ENCODE data around the gene NAALADL2.
"Not testable (repeated sequence)": the region's sequence is repeated elsewhere in the genome, so short reads cannot be mapped to it uniquely, and the experiment has no call there.

The NAALADL2 gene

DNA sequence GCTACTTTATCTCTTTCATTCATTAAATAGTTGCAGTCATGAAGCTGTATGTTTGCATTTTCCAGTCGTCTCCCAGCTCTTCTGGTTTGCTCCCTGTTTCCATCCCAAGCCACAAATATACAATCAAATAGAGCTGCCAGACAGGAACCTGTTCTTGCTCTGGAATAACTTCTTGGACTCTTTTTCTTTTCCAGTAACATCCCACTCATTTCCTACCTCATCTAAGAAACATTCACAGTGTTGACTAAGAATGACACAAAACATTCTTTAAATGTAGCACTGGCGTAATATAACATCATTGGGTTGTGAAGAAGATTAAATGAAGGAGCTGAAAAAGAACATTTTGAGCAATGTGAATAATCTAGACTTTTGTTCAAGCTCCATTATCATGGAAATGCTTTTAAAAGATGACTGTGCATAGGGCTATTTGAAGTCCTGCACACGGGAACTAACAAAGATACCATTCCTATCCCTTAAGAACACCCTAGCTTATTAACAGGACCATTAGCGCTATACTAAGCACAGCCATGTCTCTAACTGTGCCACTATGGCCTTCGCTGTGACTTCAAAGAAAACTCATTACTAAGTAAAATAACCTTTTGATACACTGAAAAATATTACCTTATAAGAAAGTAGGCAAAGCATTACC, 574.0 kb downstream of the NAALADL2 start:
- DNase-seq: peak; percentile 74

DNA sequence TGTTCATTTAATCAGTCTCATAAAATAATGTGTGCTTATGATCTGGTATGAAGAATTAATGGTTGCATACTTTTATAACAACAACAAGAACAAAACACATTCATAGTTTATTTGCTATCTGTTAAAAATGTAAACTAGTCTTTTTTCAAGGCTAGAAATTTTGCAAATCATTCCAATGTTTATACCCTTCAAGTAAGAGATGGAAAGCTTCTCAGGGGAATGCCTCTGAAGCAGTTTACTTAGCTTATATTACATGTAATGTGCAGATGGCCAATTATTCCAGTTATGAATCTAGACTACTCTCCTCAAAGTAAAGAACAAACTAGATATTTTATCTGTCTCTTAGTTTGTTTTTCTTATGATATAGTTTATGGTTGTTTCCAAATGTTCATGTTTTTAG, 575.4 kb downstream of the NAALADL2 start:
- no peak for DNase-seq

DNA sequence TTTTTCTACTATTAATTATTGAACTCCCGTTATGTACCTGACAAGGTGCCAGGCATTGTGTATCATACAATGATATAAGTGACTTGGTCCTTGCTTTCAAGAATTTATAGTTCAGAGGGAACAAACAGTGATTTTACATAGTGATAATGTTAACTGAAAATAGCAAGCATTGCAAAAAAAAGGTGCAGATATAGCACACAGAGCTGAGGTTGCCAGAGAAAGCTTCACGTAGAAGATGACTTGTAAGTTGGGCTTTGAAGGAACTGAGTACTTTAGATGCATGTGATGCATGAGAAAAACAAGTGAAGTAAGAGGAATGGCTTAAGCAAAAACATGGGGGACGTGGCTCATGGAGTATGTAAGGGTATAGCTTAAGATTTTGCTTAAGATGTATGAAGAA, 584.5 kb downstream of the NAALADL2 start:
- no peak for DNase-seq

DNA sequence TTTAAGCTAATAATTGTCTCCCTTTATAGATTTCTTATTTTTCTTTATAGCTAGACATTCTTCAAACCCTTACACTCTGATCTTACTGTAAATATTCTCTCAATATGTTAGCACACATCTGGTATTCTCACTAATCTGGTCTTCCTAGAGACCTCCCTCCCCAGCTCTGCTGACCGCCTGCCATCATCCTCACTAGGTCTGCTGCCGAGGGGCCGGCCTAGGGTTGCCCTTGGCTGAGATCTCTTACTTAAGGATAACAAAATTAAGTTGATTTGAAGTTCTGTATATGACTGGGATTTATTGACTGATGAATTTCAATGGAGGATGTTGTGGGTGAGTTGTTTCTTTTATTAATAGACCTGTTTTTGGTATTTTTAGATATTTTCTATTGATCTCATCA, 586.6 kb downstream of the NAALADL2 start:
- no peak for DNase-seq

DNA sequence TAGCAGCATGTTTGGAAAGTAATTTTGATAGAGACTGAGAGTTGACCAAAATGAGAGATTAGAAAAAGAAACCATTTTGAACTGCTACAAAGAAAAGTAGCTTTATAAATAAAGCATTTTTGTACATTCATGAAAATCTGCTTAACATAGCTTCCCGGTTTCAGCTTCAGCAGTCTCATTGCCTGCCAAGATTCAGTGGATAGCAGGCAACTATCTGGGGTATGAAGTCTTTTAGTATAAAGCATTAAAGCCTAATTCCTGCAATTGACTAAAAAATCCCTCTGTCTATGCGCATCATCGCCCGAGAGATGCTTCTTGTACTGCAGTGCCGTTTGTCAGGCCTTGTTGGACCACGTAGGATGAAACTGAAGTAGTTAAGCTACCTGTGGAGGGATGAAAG, 588.4 kb downstream of the NAALADL2 start:
- no peak for DNase-seq

DNA sequence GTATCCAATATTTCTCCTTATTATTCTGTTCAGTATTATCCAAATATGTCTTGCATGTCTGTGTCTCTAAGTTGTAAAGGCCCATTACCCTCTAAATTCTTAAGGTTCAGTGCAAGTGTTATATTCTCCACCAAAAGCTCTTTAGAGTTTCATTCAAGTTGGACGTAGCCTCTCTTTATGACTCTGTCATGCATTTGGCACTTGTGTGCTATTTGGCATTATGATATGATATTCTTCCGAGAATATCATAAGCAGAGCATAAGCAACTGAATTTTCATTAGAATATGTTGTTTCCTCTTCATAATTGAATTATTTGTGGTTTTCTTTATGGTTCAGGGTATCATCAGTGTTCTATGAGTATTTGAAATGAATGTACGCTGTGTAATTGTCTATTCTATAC, 594.2 kb downstream of the NAALADL2 start:
- no peak for DNase-seq

DNA sequence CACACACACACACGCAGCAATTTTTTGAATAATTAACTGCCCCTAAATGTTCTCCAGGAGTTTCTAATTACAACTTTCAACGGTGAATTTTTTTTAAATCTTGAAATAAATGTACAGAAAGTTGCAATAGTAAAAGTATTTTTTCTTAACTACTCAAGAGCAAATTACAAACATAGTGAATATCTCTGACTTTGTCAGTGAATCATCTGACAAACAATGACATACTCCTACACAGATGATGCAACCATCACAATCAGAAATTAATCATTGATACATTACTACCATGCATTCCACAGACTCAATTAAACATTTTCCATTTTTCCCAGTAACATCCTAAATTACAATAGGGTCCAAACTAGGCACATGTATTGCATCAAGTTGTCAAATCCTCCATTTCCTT, 597.3 kb downstream of the NAALADL2 start:
- peak; percentile 9 for DNase-seq

DNA sequence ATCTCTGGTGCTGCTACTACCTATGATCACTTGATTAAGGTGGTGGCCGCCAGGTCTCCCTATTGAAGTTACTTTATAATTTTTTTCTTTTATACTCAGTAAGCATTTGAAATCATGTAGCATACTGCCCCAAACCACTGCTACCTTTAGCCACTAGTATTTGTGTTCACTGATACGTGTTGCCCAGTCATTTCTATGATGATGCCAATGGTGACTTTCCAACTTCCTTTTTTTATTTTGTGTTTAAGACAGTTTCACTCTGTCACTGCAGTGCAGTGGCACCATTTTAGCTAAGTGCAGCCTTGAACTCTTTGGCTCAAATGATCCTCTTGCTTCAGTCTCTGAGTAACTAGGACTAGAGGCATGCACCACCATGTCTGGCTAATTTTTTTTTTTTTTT, 598.2 kb downstream of the NAALADL2 start:
- no peak for DNase-seq

DNA sequence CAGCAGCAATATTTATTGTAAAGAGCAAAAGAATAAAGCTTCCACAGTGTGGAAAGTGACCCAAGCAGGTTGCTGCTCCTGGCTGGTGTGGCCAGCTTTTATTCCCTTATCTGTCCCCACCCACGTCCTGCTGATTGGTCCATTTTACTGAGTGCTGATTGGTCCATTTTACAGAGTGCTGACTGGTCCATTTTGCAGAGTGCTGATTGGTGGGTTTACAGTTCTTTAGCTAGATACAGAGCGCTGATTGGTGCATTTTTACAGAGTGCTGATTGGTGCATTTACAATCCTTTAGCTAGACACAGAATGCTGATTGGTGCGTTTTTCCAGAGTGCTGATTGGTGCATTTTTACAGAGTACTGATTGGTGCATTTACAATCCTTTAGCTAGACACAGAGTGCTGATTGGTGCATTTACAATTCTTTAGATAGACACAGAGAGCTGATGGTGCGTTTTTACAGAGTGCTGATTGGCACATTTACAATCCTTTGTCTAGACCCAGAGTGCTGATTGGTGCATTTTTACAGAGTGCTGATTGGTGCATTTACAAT, 601.8 kb downstream of the NAALADL2 start:
- DNase-seq: not testable (repeated sequence)

DNA sequence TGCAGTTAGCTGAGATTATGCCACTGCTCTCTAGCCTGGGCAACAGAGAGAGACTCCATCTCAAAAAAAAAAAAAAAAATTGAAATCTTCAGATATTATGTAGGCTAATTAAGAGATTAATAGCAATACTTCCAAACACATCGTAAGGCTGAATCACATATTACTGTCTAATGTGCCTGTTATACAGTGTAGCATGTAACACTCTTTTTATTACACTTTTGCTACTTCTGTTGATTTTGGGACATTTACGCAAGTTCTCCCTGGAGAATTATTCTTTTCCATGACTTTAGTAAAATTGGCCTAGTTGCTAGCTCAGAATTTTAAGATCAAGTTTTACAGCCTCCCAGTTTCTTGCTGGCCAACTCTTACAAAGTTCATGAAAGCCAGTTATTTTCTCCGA, 605.2 kb downstream of the NAALADL2 start:
- DNase-seq: no peak

DNA sequence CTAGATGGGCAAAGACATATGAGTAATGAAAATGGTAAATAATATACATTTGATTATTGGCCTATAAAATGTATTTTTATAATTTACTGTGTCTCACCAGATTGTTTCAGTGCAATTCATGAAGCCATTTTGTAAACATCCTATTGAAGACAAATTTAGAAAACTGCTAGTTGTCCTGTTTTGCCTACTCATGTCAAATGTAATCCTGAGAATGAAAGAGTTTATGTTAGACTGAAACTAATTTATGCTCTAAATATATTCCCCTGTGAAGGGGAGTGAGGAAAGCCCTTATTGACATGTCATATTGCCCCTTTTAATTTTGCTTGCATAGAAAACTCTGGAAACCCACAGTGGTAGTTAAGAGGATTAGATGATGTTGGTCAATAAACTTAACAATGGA, 610.0 kb downstream of the NAALADL2 start:
- no peak for DNase-seq

DNA sequence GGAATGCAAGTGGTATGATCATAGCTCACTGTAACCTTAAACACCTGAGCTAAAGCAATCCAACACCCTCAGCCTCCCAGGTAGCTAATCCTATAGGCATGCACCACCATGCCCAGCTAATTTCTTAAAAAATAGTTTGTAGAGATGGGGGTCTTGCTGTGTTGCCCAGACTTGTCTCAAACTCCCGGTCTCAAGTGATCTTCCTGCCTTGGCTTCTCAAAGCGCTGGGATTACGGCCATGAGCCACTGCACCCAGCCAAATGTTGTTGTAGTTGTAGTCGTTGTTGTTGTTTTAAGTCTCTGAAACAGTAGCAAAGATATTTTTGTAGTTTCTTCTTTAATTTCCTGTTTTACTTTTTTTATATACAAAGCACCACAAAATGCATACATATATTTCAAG, 616.6 kb downstream of the NAALADL2 start:
- DNase-seq: no peak

DNA sequence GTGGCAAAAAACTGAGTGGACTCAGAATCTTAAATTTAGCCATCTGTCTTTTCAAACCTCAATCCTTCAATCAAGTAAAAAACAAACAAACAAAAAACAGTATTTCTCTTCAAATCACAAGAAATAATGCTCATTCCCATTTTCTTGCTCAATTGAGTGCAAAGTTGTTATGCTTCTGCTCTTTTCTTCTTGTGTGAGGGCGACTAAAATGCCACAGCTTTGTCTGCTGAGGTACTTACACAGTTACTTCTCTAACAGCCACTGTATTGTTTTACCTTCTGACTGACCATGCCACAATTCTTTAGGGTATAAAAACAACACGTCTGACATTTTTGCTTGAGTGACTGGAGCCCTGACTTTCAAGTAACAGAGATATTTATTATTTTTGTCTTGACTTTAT, 617.4 kb downstream of the NAALADL2 start:
- no peak for DNase-seq

DNA sequence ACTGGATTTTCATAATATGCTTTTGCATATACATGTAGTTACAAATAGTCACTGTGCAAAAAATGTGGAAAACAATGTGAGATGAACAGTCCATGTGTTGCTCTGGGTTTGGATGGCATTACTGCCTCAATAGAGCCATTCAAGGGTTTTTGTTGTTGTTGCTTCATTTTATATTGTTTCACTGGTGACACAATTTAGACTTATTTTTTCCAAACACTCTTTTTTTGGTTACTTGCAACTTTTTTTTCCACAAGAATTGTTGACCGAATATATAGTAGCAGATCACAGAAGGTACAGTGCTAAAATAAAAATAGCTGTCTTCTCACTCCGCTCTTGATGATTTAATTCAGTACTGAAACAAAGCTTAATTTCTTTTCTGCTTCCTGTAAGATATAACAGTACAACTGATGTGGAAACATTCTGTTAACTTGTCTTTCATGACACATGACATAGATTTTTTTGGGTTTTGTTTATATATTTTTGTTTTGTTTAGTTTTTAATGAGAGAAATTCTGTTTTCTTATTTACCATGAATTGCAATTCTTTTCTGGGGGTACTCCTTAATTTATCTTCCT, 618.6 kb downstream of the NAALADL2 start:
- no peak for DNase-seq

DNA sequence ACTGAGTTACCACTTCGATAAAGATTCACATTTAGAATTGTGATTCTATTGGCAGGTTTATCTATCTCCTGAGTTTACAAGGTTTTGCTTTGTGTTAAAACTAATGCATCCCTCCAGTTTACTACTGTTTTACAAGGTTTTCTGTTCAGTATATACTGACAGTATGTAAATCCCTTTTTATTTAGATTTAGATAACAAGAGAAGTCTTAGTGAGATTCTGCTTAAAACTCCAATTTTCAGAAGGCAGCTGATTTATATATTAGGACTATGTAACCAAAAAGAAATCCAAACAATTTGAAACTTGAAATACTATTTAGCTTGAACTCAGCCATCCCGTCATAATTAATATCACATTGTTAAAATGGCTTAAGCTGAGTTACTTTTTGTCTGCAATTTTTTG, 619.2 kb downstream of the NAALADL2 start:
- DNase-seq: peak; percentile 6

DNA sequence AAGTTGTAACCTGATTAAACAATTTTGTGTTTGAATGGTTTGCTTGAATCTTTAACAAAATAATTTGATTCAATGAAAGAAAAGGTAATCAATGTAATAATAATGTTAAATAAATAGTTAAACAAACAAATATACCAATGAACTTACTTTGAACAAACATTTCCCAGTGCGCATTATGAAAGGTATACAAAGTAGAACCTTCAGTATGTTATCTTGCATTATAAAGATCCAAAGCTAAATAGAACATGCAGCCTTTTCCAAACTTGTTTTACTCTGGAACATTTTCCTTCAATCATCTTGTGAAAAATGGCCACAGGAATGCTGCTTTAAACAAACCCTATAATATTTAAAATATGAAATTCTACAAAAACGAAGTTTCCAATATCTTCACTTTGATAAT, 620.0 kb downstream of the NAALADL2 start:
- no peak for DNase-seq

DNA sequence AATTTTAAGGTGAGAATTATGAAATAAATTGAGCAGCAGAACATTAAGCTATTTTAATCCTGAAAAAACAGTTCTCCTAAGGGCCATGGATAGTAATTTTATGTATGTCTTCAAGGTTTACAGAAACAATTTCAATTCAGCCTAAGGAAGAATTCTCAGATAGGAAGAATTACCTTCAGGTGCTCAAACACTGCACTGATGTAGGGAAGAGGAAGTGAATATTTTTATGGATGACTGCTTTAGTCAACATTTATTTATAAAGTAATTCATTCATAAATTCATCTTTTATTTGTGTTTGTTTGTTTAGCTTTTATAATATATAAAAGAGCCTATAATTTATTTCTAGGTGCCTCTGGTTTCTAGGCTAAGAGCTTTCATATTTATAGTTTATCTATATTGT, 620.7 kb downstream of the NAALADL2 start:
- DNase-seq: no peak

DNA sequence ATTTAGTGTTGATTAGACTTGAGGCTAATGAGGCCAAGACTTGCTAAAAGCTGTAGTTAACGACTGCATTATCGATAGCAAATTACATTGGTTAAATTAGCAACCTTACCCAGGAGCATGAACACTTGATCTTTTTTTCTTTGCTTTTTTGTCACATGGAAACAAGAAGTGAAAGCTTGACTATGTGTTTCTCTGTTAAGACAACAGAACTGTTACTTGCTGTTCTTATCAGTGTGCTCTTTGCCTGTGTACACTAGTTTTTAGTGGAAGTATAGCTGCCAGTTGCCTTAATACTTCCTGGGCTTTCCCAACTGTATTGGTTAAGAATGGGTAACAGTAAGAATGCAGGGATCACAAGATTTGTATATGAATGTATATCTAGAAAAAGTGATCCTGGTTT, 625.5 kb downstream of the NAALADL2 start:
- DNase-seq: no peak

DNA sequence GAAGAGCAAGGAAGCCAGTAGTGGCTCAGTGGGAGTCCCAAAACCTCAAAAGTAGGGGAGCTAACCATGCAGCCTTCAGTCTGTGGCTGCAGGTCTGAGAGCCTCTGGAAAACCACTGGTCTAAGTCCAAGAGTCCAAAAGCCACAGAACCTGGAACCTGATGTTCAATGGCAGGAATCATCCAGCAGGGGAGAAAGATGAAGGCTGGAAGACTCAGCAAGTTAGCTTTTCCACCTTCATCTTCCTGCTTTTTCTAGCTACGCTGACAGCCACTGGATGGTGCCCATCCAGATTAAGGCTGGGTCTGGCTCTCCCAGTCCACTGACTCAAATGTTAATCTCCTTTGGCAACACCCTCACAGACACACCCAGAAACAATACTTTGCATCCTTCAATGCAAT, 626.3 kb downstream of the NAALADL2 start:
- DNase-seq: no peak

DNA sequence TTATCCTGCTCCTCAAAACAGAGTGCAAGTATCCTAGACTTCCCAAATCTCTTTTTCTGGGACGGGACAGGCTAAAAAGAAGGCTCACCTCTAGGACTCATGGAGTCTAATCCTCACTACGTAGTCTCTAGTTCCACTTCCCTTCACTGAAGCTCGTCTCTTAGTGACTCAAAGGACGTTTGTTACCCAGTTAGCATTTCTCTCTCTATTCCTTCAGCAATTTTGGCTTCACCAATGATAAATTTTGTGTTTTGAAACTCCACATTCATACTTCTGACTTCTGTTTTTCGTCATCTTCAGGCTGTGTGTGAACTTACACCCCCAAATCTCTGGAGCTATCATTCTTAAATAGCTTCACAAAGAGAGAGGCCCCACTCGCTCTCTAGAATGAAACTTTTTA, 627.1 kb downstream of the NAALADL2 start:
- no peak for DNase-seq

DNA sequence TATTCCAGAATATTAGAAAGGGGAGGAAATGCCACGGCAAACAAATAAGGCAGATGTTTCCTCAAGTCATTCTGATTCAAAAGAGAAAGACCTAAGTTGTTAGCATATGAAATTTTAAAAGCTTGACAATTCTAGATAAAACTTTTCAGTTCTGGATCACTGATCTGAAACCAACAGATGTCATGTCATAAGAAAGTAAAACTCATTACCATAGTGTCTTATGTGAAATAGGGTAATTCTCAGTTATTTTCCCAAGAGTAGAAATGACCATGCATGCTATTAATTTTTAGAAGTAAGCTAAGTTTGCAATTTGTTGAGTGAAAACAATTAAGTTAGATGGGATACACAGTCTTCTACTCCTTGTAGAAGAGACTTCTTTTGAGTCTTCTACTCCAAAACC, 630.3 kb downstream of the NAALADL2 start:
- no peak for DNase-seq

DNA sequence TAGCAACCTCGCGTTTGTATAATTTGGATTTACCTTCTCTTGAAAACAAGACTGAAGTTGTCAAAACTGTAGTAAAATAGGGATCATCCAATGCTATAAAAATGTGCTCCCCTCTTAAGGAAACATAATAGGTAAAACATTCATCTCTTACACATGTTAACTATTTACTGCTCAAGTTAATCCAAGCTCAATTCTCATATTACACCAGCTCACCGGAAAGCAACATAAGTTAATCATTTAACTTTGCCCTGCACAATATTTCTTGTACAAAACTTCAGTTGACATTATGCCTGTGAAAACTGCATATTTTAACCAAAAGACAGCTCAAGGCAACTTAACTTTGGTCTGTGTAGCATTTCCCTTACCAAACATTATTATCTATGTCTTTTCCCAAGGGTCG, 634.2 kb downstream of the NAALADL2 start:
- DNase-seq: no peak

DNA sequence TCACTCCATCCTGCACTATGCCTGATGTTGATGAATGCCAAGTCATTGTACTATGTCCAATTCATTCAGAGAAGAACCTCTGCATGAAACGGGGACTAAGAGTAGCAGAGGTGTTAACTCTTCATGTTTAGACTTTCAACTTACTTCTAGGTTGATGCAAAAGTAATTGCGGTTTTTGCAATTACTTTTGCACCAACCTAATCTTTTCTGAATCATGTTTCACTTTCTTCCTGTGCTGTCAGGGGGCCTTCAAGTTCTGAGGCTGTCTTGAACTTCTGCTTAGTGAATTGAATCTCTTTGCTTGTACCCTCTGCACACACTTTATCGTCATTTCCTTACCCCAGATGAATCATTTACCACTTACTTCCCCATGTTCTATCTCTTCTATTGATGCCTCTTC, 636.2 kb downstream of the NAALADL2 start:
- no peak for DNase-seq

DNA sequence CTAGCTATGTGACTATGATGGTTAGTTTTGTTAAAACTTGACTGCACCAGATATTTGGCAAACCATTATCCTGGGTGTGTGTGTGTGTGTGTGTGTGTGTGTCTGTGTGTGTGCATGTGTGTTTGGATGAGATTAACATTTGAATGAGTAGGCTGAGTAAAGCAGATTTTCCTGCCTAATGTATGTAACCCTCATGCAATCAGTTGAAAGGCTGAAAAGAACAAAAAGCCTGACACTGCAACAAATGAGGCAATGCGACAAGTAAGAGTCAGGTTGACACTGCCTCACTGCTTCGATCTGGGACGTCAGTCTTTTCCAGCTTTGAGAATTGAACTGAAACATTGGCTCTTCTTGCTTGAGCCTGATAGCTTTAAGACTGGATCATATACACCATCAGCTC, 643.0 kb downstream of the NAALADL2 start:
- no peak for DNase-seq

All from fibroblast of skin of scalp (primary cell).